Fibroblast of pulmonary artery (primary cell): Measurements from ENCODE around the gene PYHIN1.

Experiments used
- DNase-seq: peaks from one replicate; pipeline ENCODE4 v3.0.0-alpha.2; 2010; ENCODE audit warnings: low read depth
- H3K4me3 ChIP-seq: replicated peaks from 2 replicates; pipeline ENCODE4 v1.5.1; 2011; ENCODE audit warnings: low read depth, mild to moderate bottlenecking, control low read depth, low read length, moderate library complexity
- CTCF ChIP-seq: IDR thresholded peaks from 2 replicates; pipeline ENCODE4 v1.5.1; 2011; ENCODE audit warnings: mild to moderate bottlenecking, control low read depth, low read length, inconsistent platforms; ENCODE audit errors: missing control alignments

Gene PYHIN1

GRCh38 chr1:159023723-159024122 lies 92.4 kb downstream of the PYHIN1 start:
- TF ChIP-seq CTCF, result no peak
- no peak overlapping the region for H3K4me3 ChIP-seq
- DNase-seq, result no peak

GRCh38 chr1:159025043-159025442 lies 93.7 kb downstream of the PYHIN1 start:
- TF ChIP-seq CTCF, result no peak
- no peak for DNase-seq
- no peak overlapping the region for H3K4me3 ChIP-seq
